H1 (cell line): ENCODE measurements around the gene SMAP2. TPM values are rescaled to one million over a fixed set of nuclear protein-coding genes. Genes with fewer than 3 reads are reported as not detected.

Experiments used
- ATF2 ChIP-seq: IDR thresholded peaks from 2 replicates; pipeline ENCODE4 v1.6.1; 2012; ENCODE audit warnings: low read length, inconsistent platforms
- CBX5 ChIP-seq: fragments of 300-800, 300-1000 bp; sonication (generic); IDR thresholded peaks from 2 replicates; pipeline ENCODE4 v1.7.1; 2016; ENCODE audit warnings: antibody characterized with exemption, low read length, low read depth
- SP4 ChIP-seq: IDR thresholded peaks from 2 replicates; pipeline ENCODE4 v1.6.1; 2012; ENCODE audit warnings: low read length, inconsistent platforms
- polyA plus RNA-seq, 7 experiments: library from polyadenylated mRNA; depleted of rRNA in 3 of 7; stranded (reverse) in 5 of 7; unstranded in 2 of 7; fragments of >200 nt in 5 of 7; fragments of 200-250 nt in 2 of 7; gene quantifications; 1 replicate in 5 of 7; 2 replicates in 1 of 7; 4 replicates in 1 of 7; pipeline versions ENCODE4 v1.2.1 to v1.2.3, GENCODE V29; 2011 to 2013; ENCODE audit warnings: missing spikeins in 2 of 7, mixed read lengths in 2 of 7
- total RNA-seq: library from RNA; stranded (reverse); fragmentation: NEBNext Ultra II Directional; extraction: Animal tissue kit (Norgen Biotek cat#: 25700); gene quantifications from 2 replicates; pipeline ENCODE4 v1.2.1, GENCODE V29; 2021

The SMAP2 gene
- total and polyA plus RNA-seq, 2 of the 8 experiments (the other 6 are each of a cell fraction or from before 2014, with no cell fraction given): 4.3 to 5.5 TPM

GRCh38 chr1:40350391-40350790, 23.1 kb upstream of the SMAP2 start (continued):
- TF ChIP-seq ATF2 (no peak), CBX5 (no peak), SP4 (no peak)
